Measurements from ENCODE around the gene RICTOR. TPM values are rescaled to one million over a fixed set of nuclear protein-coding genes. Genes with fewer than 3 reads are reported as not detected.
A peak's percentile ranks its signal among the peaks of the same experiment; 100 is the strongest.

The RICTOR gene
- total and polyA plus RNA-seq, 7 donors = 2.5 to 50.1 (median 32.8) TPM

DNA sequence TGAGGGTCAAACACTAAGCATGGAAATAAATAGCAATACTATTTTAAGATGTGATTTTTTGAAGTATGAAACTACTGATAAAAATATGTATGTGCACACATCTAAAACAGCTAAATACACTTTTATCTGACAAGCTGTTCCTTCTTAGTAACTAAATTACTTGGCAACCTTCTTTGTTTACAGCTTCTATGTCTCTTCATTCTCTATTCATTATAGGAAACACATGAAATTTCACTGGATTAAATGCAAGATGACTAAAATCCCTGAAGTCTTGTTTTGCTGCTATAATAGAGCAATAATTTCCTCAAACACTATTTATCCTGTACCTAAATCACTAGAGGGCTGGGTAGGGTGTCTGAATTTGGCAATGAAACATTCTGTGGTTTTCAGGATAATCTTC, 11.7 kb downstream of the RICTOR start:
- no peak for TF ChIP-seq POLR2A (IDR thresholded peaks at IDR 0.05)
- TF ChIP-seq EP300 (IDR thresholded peaks at IDR 0.05) = no peak
- TF ChIP-seq, protein P1, sequence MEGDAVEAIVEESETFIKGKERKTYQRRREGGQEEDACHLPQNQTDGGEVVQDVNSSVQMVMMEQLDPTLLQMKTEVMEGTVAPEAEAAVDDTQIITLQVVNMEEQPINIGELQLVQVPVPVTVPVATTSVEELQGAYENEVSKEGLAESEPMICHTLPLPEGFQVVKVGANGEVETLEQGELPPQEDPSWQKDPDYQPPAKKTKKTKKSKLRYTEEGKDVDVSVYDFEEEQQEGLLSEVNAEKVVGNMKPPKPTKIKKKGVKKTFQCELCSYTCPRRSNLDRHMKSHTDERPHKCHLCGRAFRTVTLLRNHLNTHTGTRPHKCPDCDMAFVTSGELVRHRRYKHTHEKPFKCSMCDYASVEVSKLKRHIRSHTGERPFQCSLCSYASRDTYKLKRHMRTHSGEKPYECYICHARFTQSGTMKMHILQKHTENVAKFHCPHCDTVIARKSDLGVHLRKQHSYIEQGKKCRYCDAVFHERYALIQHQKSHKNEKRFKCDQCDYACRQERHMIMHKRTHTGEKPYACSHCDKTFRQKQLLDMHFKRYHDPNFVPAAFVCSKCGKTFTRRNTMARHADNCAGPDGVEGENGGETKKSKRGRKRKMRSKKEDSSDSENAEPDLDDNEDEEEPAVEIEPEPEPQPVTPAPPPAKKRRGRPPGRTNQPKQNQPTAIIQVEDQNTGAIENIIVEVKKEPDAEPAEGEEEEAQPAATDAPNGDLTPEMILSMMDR (IDR thresholded peaks at IDR 0.05) = no peak
- no peak for TF ChIP-seq POLR2AphosphoS5 (IDR thresholded peaks at IDR 0.05)
- DNase-seq = no peak
- H3K4me3 ChIP-seq = no peak overlapping the region
- no peaks in the 10 kb centered on the region for H3K27me3 ChIP-seq
- no peaks in the 10 kb centered on the region for H3K9me3 ChIP-seq
- peaks cover 0 to 11% (median 4%) of the 10 kb centered on the region in 4 donors for H3K36me3 ChIP-seq
- H3K4me1 ChIP-seq = peaks cover 0 to 61% (median 30%) of the 10 kb centered on the region in 4 donors
- intact Hi-C loops (cut with DNase I) = no loop called here
- H3K27ac ChIP-seq = peak overlapping the region in 1 of 4 donors; percentile 29

DNA sequence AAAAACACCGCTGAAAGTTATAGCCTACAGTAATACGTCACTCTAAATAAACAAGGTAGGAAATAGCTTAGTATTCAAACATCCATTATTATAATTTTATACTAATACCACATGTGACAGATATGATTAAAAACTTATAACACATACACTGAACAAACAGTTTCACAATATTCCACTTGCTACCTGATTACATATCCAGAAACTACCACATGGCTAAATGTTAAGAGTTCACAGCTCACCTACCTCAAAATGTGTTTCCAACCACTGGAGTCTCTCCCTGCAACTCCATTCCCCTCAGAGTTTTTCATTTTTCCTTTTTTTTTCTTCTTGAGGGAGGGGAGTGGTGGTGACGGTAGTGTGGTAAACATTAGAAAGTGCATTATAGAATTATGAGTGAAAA, 12.1 kb downstream of the RICTOR start:
- H3K4me1 ChIP-seq = peaks cover 0 to 61% (median 33%) of the 10 kb centered on the region in 4 donors
- intact Hi-C loops (cut with DNase I) = no loop called here
- TF ChIP-seq EP300 (IDR thresholded peaks at IDR 0.05) (no peak), POLR2A (IDR thresholded peaks at IDR 0.05) (no peak), POLR2AphosphoS5 (IDR thresholded peaks at IDR 0.05) (no peak)
- TF ChIP-seq, protein P1 (IDR thresholded peaks at IDR 0.05) = no peak
- H3K36me3 ChIP-seq = peaks cover 0 to 11% (median 4%) of the 10 kb centered on the region in 4 donors
- no peak for DNase-seq
- H3K27me3 ChIP-seq = no peaks in the 10 kb centered on the region
- H3K27ac ChIP-seq = peak overlapping the region in 1 of 4 donors; percentile 29
- no peaks in the 10 kb centered on the region for H3K9me3 ChIP-seq
- 73 to 80% methylated on average over 3 of the region's 3 CpGs for whole genome bisulfite sequencing, 2 donors
- no peak overlapping the region for H3K4me3 ChIP-seq

DNA sequence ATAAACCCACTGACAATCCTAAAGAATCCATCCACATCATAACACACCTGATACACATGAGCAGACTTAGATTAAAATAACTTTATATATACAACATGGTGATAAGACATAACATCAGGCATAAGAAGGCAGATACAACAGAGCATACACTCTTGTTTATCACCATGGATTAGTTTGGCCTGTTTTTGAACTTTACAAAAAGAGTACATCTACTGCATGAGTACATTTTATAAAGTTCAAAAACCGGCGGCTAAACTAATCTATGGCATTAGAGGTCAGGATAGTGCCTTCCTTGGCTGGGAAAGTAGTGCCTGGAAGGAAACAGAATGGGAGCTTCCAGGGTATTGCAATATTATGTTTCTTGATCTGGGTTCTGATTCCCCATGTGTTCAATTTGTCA, 15.1 kb downstream of the RICTOR start:
- intact Hi-C loops (cut with DNase I) = no loop called here
- Histone ChIP-seq H3K4me1 (peaks cover 0 to 42% (median 29%) of the 10 kb centered on the region in 4 donors), H3K27me3 (no peaks in the 10 kb centered on the region), H3K4me3 (no peak overlapping the region), H3K27ac (peak overlapping the region in 1 of 4 donors; percentile 45), H3K36me3 (no peaks in the 10 kb centered on the region), H3K9me3 (no peaks in the 10 kb centered on the region)
- no peak for TF ChIP-seq POLR2AphosphoS5 (IDR thresholded peaks at IDR 0.05)
- TF ChIP-seq, protein P1 (IDR thresholded peaks at IDR 0.05) = no peak
- no peak for TF ChIP-seq POLR2A (IDR thresholded peaks at IDR 0.05)
- no peak for TF ChIP-seq EP300 (IDR thresholded peaks at IDR 0.05)
- WGBS, 2 donors = 83 to 92% methylated on average over 2 of the region's 2 CpGs
- DNase-seq = no peak

DNA sequence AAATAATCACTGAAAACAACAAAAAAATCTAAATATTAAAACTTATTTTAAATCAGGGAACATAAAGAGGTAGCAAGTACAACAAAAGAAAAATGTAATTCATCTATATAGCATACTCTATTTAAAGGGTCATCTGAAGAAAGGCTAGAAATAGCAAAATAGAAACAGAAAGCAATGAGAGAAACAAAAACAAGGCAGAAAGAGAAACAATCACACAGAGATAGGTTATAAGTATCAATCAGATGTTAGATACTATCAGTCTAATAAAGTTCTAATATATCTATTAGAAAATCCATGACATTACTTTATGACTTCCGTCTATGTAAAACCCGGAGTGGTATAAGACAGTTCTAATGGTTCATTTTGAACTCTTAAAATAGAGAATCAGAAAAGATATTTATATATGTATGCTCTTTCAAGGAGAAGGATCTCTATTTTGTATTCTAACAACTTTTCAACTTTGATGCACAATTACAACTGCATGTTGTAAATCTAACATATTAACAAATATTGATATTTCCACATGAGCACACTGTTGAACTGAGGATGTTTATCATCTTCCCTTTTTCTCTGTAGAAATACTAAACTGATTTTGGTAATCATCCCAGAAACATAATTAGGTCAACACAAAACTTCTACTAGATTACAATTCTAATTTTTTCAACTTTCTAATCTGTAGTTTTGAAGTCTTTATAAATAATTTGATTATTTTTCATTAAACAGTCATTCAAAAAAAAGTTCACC, 15.8 kb downstream of the RICTOR start:
- Histone ChIP-seq H3K27me3 (no peaks in the 10 kb centered on the region), H3K27ac (peak overlapping the region in 2 of 4 donors; percentile 24 to 45), H3K4me3 (peak overlapping the region in 2 of 4 donors; percentile 24 to 30), H3K36me3 (no peaks in the 10 kb centered on the region), H3K9me3 (no peaks in the 10 kb centered on the region), H3K4me1 (peaks cover 0 to 35% (median 23%) of the 10 kb centered on the region in 4 donors)
- TF ChIP-seq EP300 (IDR thresholded peaks at IDR 0.05) (no peak), POLR2AphosphoS5 (IDR thresholded peaks at IDR 0.05) (no peak), POLR2A (IDR thresholded peaks at IDR 0.05) (no peak)
- TF ChIP-seq, protein P1 (IDR thresholded peaks at IDR 0.05) = no peak
- no peak for DNase-seq
- WGBS, 2 donors = 82 to 84% methylated on average over 2 of the region's 2 CpGs
- intact Hi-C loops (cut with DNase I) = no loop called here
